Fibroblast of villous mesenchyme (primary cell): ENCODE measurements around the gene CRBN. TPM values are rescaled to one million over a fixed set of nuclear protein-coding genes. Genes with fewer than 3 reads are reported as not detected.
A peak's percentile ranks its signal among the peaks of the same experiment; 100 is the strongest.

Source experiments
- DNase-seq: peaks from one replicate; pipeline ENCODE4 v3.0.0-alpha.2; 2010; ENCODE audit warnings: low read depth
- H3K4me3 ChIP-seq: 2 replicates; pipeline ENCODE4 v1.5.1; 2011; ENCODE audit warnings: low read depth, mild to moderate bottlenecking, low read length
- total RNA-seq: library from RNA; depleted of rRNA; stranded (reverse); fragments of >200 nt; gene quantifications from 2 replicates; pipeline ENCODE4 v1.2.3, GENCODE V29; 2012
- TF ChIP-seq, protein P1 (sequence below): IDR thresholded peaks from 2 replicates; pipeline ENCODE4 v1.5.1; 2012; ENCODE audit warnings: low read depth, mild to moderate bottlenecking, low read length; ENCODE audit not compliant: insufficient read depth

Gene CRBN
- total RNA-seq: 40.2 and 47.7 TPM in 2 replicates

DNA sequence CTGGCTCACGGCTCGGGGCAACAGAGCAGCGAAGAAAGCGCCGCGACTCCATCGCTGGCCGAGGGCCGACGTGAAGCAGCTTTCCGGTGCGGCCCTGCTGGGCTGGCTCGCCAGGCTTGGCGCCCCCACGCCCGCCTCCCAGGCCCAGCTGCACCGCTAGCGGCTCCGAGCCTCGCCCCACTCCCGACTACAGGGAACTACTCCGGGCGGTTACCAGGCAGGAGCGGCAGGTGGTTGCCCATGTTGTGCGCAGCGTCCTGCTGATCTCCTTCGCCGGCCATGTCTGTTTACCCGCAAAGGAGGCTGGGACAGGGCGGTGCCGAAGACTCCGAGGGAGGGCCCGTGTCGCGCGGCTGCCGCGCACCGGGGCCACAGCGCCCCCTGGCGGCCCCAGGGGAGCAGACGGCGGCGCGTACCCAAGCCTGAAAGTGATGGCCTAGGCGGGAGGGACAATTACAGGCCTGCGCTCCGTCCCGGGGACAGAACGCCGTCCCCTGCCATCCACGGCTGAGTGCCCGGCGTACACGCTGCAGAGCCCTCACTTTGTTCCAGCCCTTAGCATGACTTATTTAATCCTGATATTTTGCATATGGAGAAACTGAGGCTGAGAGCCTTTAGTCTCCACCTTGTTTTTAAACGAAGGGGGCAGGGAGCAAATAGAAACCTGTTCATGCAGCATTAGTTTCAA, at the start of gene CRBN:
Gene CRBN (minus strand): TSS at position 285 of the 688 bp plus-strand sequence. CDS start 4 bp downstream, at position 281.
- TF ChIP-seq, protein P1, sequence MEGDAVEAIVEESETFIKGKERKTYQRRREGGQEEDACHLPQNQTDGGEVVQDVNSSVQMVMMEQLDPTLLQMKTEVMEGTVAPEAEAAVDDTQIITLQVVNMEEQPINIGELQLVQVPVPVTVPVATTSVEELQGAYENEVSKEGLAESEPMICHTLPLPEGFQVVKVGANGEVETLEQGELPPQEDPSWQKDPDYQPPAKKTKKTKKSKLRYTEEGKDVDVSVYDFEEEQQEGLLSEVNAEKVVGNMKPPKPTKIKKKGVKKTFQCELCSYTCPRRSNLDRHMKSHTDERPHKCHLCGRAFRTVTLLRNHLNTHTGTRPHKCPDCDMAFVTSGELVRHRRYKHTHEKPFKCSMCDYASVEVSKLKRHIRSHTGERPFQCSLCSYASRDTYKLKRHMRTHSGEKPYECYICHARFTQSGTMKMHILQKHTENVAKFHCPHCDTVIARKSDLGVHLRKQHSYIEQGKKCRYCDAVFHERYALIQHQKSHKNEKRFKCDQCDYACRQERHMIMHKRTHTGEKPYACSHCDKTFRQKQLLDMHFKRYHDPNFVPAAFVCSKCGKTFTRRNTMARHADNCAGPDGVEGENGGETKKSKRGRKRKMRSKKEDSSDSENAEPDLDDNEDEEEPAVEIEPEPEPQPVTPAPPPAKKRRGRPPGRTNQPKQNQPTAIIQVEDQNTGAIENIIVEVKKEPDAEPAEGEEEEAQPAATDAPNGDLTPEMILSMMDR: peak; percentile 98
- peak; percentile 83 for DNase-seq
- peak within 1 kb of the TSS; percentile 97 for H3K4me3 ChIP-seq

DNA sequence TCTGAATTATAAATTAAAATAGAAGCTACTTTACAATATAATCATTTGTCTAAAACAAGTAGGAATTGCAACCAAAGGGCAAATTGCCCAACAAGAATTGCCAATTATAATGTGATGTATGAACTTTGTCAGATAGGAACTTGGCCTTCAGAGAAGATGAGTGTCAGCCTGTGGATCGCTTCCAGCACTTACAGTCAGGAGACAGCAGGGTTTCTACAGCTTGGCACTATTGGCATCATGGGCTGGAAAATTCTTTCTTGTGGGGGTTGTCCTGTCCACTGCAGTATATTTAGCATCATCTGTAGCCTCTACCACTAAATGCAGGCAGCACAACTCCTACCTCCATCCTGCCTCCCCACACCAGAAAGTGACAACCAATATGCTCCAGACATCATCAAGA, 48.1 kb upstream of the CRBN start:
- TF ChIP-seq, protein P1: no peak
- H3K4me3 ChIP-seq: no peak overlapping the region
- DNase-seq: no peak

DNA sequence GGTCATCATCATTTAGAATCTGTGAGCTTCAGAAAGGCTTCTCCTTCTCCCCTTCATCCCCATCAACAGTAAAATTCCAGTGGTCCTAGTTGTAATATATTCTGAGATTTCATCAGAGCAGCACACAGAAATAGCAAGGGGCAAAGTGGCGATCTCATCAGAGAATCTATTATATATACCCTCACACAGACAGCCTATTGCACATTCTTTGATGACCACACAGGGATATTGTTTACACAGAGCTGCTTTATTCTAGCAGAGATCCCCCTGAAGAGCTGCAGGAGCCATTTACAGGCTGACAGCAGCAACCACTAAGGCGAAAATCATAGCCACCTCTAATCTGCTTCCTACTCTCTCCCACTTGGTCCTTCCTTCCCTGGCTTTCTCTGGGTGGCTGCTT, 42.0 kb upstream of the CRBN start:
- TF ChIP-seq, protein P1: no peak
- no peak for DNase-seq
- H3K4me3 ChIP-seq: no peak overlapping the region

DNA sequence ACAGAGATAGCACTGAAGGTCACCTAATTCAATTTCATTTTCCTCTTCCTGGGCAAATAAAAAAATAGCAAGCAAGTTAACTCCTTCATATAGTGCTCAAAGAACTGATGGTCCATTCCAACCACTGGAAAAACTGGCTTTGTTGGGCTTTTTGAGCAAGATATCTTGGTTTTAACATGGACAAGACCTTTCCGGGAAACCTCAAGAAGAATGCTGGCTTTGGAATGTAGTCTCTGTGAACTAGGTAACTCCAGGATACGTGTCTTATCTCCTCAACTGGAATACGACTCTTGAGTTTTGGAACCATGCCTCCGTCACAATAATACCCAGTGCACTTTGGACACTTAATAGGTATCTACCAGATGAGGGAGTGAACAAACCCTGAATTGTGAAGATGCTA, 36.9 kb upstream of the CRBN start:
- DNase-seq: no peak
- TF ChIP-seq, protein P1: no peak
- no peak overlapping the region for H3K4me3 ChIP-seq

DNA sequence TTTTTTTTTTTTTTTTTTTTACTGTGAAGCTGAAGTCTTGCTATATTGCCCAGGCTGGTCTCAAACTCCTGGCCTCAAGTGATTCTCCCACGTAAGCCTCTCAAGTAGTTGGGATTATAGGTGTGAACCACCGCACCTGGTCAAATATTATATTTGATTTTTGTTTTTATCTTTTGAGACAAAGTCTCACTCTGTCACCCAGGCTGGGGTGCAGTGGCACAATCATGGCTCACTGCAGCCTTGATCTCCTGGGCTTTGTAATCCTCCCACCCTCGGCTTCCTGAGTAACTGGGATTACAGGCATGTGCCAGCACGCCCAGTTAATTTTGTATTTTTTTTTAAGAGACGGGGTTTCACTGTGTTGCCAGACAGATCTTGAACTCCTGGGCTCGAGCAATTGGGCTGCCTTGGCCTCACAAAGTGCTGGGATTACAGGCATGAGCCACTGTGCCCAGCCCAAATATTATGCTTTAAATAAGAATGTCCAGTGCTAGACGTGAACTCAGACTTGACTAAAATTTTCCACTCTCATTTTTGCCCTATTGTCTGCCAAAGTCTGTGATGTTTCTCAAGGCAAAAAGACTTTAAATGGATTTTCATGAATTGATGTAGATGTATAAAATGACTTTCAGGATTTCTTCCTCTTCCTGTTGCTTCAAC, 33.4 kb upstream of the CRBN start:
- TF ChIP-seq, protein P1: no peak
- DNase-seq: no peak
- H3K4me3 ChIP-seq: no peak overlapping the region

DNA sequence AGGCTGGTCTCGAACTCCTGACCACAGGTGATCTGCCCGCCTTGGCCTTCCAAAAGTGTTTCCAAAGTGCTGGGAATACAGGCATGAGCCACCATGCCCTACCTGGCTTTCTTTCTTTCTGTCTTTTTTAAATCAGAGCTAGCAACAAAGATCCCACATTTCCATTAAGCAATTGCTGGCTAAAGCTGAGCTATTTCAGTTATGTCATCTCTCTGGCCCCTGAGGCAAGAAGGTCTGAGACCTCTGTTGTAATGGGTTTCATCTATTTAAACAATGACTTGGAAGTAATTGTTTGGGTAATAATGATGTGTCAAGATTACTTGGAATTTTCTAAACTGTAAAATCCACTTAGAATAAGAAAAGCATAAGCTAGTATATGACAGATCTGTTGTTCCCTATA, 30.2 kb upstream of the CRBN start:
- TF ChIP-seq, protein P1: no peak
- DNase-seq: no peak
- no peak overlapping the region for H3K4me3 ChIP-seq
